ENCODE measurements around the gene PCNA.

PCNA gene

DNA sequence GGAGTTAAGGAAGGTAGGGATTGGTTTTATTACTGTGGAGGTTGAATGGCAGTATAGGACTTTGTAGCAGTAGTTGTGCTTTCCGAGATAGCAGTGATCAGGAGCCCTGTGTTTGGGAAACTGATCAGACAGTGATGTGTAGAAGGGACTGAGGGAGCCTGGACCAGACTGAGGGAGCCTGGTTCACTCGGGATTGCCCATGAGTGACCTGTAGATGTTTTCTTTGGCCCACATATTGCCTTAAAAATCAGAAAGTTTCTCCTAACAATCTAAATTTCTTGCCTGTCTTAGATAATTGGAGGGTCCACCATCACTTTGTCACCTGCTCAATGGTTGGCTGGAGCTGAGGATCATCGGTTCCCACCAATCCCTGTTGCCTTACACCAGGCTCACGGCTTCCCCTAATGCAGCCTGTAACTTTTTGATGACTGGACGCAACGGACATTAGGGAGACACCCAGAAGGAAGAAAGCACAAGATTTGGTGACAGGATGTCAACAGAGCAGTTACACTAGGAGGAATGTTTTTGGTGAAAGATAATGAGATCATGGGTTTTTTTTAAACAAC lies 8.2 kb upstream of the PCNA start:
- no peak for TF ChIP-seq EZH2phosphoT487 (conservative IDR thresholded peaks at IDR 0.05; ENCODE audit: low read length)
- TF ChIP-seq CTCF (IDR thresholded peaks at IDR 0.05; ENCODE audit: insufficient read depth, low read length, poor library complexity, severe bottlenecking): no peak
- Histone ChIP-seq H3F3A (ENCODE audit: insufficient read depth) (0 out of 2 replicates have a peak, but pooled peaks cover 5% of the 10 kb centered on the region), H3K4me3 (ENCODE audit: insufficient read depth, low read length, poor library complexity, severe bottlenecking) (peak overlapping the region; percentile 90), H4K20me1 (ENCODE audit: low read depth, low read length) (no peaks in the 10 kb centered on the region), H3K9ac (ENCODE audit: low read length) (peak overlapping the region; percentile 85), H3K9me2 (replicated peaks; ENCODE audit: insufficient read depth, low read length) (no peaks in the 10 kb centered on the region), H3K27me3 (ENCODE audit: low read length) (no peaks in the 10 kb centered on the region), H3K36me3 (ENCODE audit: low read length) (no peaks in the 10 kb centered on the region), H3K27ac (ENCODE audit: low read depth, low read length) (peak overlapping the region; percentile 82), H3K79me2 (ENCODE audit: insufficient read depth, low read length) (peaks cover 56% of the 10 kb centered on the region), H2AFZ (ENCODE audit: low read depth, low read length, severe bottlenecking) (peak overlapping the region; percentile 72), H3K9me3 (ENCODE audit: insufficient read depth, low read length) (no peaks in the 10 kb centered on the region), H3K4me2 (ENCODE audit: low read depth, low read length, poor library complexity, severe bottlenecking) (peak overlapping the region; percentile 75)

GRCh38 chr20:5127204-5127858 lies 7.6 kb upstream of the PCNA start:
- TF ChIP-seq CTCF (IDR thresholded peaks at IDR 0.05; ENCODE audit: insufficient read depth, low read length, poor library complexity, severe bottlenecking): no peak
- no peak for TF ChIP-seq EZH2phosphoT487 (conservative IDR thresholded peaks at IDR 0.05; ENCODE audit: low read length)
- no peaks in the 10 kb centered on the region for H3K9me3 ChIP-seq (ENCODE audit: insufficient read depth, low read length)
- H3K27ac ChIP-seq (ENCODE audit: low read depth, low read length): peak overlapping the region; percentile 82
- H3K9ac ChIP-seq (ENCODE audit: low read length): peak overlapping the region; percentile 85
- no peaks in the 10 kb centered on the region for H3K9me2 ChIP-seq (replicated peaks; ENCODE audit: insufficient read depth, low read length)
- no peaks in the 10 kb centered on the region for H3K36me3 ChIP-seq (ENCODE audit: low read length)
- peak overlapping the region; percentile 90 for H3K4me3 ChIP-seq (ENCODE audit: insufficient read depth, low read length, poor library complexity, severe bottlenecking)
- H2AFZ ChIP-seq (ENCODE audit: low read depth, low read length, severe bottlenecking): peak overlapping the region; percentile 72
- H3K79me2 ChIP-seq (ENCODE audit: insufficient read depth, low read length): peaks cover 50% of the 10 kb centered on the region
- H3K4me2 ChIP-seq (ENCODE audit: low read depth, low read length, poor library complexity, severe bottlenecking): peak overlapping the region; percentile 75
- H3K27me3 ChIP-seq (ENCODE audit: low read length): no peaks in the 10 kb centered on the region
- 0 out of 2 replicates have a peak, but pooled peaks cover 5% of the 10 kb centered on the region for H3F3A ChIP-seq (ENCODE audit: insufficient read depth)
- no peaks in the 10 kb centered on the region for H4K20me1 ChIP-seq (ENCODE audit: low read depth, low read length)

DNA sequence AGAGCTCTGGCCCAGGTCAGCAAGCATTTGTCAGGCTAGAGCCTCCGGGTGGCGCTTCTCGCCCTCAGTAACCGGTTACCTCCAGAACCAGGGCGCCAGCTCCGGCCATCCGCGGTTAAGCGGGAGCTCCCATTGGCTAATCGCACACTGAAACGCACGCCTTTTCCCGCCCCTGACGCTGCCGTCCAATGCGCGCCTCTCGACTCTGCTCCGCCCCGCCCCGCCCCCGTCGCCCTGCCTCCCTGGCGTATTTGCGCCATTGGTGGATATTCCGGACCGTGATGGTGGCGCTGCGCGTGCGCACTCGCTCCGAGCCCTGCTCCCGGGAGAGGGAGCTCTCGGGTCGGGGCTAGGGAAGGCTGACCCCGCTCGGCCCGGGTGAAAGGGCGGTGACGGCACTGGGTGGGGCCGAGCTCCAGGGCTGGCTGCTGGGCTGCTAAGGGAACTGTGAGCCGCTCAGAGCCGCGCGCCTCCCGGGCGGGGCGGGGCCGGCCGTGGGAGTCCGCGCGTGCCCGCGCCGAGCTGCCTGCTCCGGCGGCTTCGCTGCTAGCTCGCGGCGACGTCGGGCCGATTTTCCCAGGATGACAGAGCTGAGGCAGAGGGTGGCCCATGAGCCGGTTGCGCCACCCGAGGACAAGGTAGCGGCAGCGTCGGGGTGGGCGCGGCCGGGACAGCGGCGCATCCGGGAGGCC lies 6.9 kb upstream of the PCNA start, which contains the start of gene CDS2:
Gene CDS2 (plus strand): TSS at position 497 of the 692 bp plus-strand sequence. CDS start 85 bp downstream, at position 582.
- peak within 1 kb of the TSS; percentile 87 for H2AFZ ChIP-seq (ENCODE audit: low read depth, low read length, severe bottlenecking)
- H3K27me3 ChIP-seq (ENCODE audit: low read length): no peaks in the 10 kb centered on the region
- H3K79me2 ChIP-seq (ENCODE audit: insufficient read depth, low read length): peaks cover 43% of the 10 kb centered on the region
- H3K4me3 ChIP-seq (ENCODE audit: insufficient read depth, low read length, poor library complexity, severe bottlenecking): peak within 1 kb of the TSS; percentile 90
- TF ChIP-seq EZH2phosphoT487 (conservative IDR thresholded peaks at IDR 0.05; ENCODE audit: low read length): no peak
- peak; percentile 54 for TF ChIP-seq CTCF (IDR thresholded peaks at IDR 0.05; ENCODE audit: insufficient read depth, low read length, poor library complexity, severe bottlenecking)
- no peaks in the 10 kb centered on the region for H3K9me2 ChIP-seq (replicated peaks; ENCODE audit: insufficient read depth, low read length)
- peak within 1 kb of the TSS; percentile 85 for H3K9ac ChIP-seq (ENCODE audit: low read length)
- no peaks in the 10 kb centered on the region for H3K36me3 ChIP-seq (ENCODE audit: low read length)
- H4K20me1 ChIP-seq (ENCODE audit: low read depth, low read length): no peaks in the 10 kb centered on the region
- peak within 1 kb of the TSS; percentile 75 for H3K4me2 ChIP-seq (ENCODE audit: low read depth, low read length, poor library complexity, severe bottlenecking)
- 0 out of 2 replicates have a peak, but pooled peaks cover 5% of the 10 kb centered on the region for H3F3A ChIP-seq (ENCODE audit: insufficient read depth)
- no peaks in the 10 kb centered on the region for H3K9me3 ChIP-seq (ENCODE audit: insufficient read depth, low read length)
- peak within 1 kb of the TSS; percentile 82 for H3K27ac ChIP-seq (ENCODE audit: low read depth, low read length)
